ENCODE data around the gene PIK3R3. TPM values are rescaled to one million over a fixed set of nuclear protein-coding genes. Genes with fewer than 3 reads are reported as not detected.

The PIK3R3 gene
- total and polyA plus RNA-seq, 2 experiments from 2014 or later, result 6.4 to 11.5 TPM

DNA sequence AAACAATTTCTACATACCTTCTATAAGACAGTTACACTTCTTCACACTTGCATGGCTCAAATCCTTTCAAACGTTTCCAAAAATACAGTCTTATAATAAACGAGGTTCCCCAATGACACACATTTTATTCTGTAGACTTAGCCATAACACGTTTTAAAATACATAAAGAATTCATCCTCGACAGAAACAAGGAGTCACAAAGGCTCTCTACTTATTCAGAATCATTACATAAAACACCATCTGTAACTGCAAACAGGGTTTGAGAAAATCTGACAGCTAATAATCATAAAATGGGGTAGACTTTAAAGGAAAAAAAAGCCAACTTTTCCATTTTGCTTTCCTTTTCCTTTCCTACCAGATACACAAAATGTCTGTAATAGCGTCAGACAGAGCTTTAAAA lies 1.8 kb downstream of the PIK3R3 start:
- no peak for DNase-seq (ENCODE audit: low read depth in 1 of 2, low spot score in 1 of 2)
- no peaks in the 10 kb centered on the region for H3K9me3 ChIP-seq (ENCODE audit: low read depth)
- H3K27ac ChIP-seq, result no peak overlapping the region
- TF ChIP-seq CTCF (IDR thresholded peaks at IDR 0.05; ENCODE audit: low read depth, low read length), result no peak
- no peaks in the 10 kb centered on the region for H3K27me3 ChIP-seq
- H3K4me3 ChIP-seq, result peak overlapping the region; percentile 94
- H3K36me3 ChIP-seq, result no peaks in the 10 kb centered on the region
- H3K4me1 ChIP-seq (ENCODE audit: low read depth), result peaks cover 19% of the 10 kb centered on the region

DNA sequence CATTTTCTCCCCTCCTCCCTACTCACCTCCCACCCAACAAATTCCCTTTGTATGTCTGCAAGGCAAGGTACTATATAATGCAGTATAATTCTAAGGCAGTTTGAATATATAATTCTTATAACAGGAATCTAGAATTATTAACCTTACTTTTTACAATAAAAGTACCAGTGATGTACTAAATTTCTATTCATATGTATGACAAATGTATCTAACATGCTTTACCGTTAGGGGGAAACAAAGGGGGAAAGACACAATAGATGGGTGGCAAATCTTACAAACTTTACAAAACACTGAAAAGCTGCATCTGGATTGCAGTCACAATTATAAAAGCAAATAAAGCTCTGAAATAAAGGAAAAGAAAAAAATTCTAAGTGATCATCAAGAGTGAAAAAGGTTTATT lies 2.3 kb downstream of the PIK3R3 start:
- Histone ChIP-seq H3K27ac (no peak overlapping the region), H3K4me1 (ENCODE audit: low read depth) (peaks cover 16% of the 10 kb centered on the region), H3K27me3 (no peaks in the 10 kb centered on the region), H3K36me3 (no peaks in the 10 kb centered on the region), H3K9me3 (ENCODE audit: low read depth) (no peaks in the 10 kb centered on the region), H3K4me3 (peak overlapping the region; percentile 94)
- no peak for DNase-seq (ENCODE audit: low read depth in 1 of 2, low spot score in 1 of 2)
- no peak for TF ChIP-seq CTCF (IDR thresholded peaks at IDR 0.05; ENCODE audit: low read depth, low read length)

DNA sequence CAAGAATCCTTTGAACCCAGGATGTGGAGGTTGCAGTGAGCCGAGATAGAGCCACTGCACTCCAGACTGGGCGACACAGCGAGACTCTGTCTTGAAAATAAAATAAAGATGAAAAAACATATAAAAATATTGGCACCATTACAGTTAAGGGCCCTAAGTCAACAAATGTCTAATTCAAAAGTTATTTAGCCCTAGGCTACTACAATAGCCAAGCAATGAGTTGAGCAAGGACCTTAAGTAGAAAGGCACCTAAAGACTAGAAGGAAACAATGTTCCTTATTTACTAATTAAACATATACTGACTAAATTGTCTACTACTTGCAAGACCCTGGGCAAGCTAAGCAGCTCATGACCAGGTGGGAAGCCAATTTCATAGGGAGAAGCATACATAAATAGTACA lies 4.1 kb downstream of the PIK3R3 start:
- Histone ChIP-seq H3K4me3 (no peak overlapping the region), H3K9me3 (ENCODE audit: low read depth) (no peaks in the 10 kb centered on the region), H3K27me3 (no peaks in the 10 kb centered on the region), H3K4me1 (ENCODE audit: low read depth) (peaks cover 8% of the 10 kb centered on the region), H3K36me3 (no peaks in the 10 kb centered on the region), H3K27ac (no peak overlapping the region)
- TF ChIP-seq CTCF (IDR thresholded peaks at IDR 0.05; ENCODE audit: low read depth, low read length), result no peak
- DNase-seq (ENCODE audit: low read depth in 1 of 2, low spot score in 1 of 2), result no peak

GRCh38 chr1:46118856-46119255 lies 13.6 kb downstream of the PIK3R3 start:
- no peak overlapping the region for H3K4me3 ChIP-seq
- no peak overlapping the region for H3K27ac ChIP-seq
- no peak for DNase-seq (ENCODE audit: low read depth in 1 of 2, low spot score in 1 of 2)
- no peaks in the 10 kb centered on the region for H3K4me1 ChIP-seq (ENCODE audit: low read depth)
- no peak for TF ChIP-seq CTCF (IDR thresholded peaks at IDR 0.05; ENCODE audit: low read depth, low read length)
- H3K9me3 ChIP-seq (ENCODE audit: low read depth), result no peaks in the 10 kb centered on the region
- H3K36me3 ChIP-seq, result no peaks in the 10 kb centered on the region
- no peaks in the 10 kb centered on the region for H3K27me3 ChIP-seq

- Histone ChIP-seq H3K27ac (no peak overlapping the region), H3K27me3 (no peaks in the 10 kb centered on the region), H3K36me3 (no peaks in the 10 kb centered on the region), H3K9me3 (ENCODE audit: low read depth) (no peaks in the 10 kb centered on the region), H3K4me1 (ENCODE audit: low read depth) (no peaks in the 10 kb centered on the region), H3K4me3 (no peak overlapping the region)
- no peak for TF ChIP-seq CTCF (IDR thresholded peaks at IDR 0.05; ENCODE audit: low read depth, low read length)
- no peak for DNase-seq (ENCODE audit: low read depth in 1 of 2, low spot score in 1 of 2)
Measured at GRCh38 chr1:46117810-46118494, 14.5 kb downstream of the PIK3R3 start.

Measured in cardiac muscle cell (in vitro differentiated cells and primary cell).